GM18951 (cell line): Measurements from ENCODE around the gene SEPHS1.

Source experiments
- POLR2A ChIP-seq: IDR thresholded peaks from 4 replicates; pipeline ENCODE4 v1.6.1; 2011; ENCODE audit warnings: mild to moderate bottlenecking; ENCODE audit not compliant: insufficient read length, insufficient read depth; ENCODE audit errors: extremely low read depth
- in situ Hi-C: fragments of 300-500 bp; cut with MboI; formaldehyde crosslinking; loops from one replicate; pipeline ENCODE4 v1.12.0; 2022; ENCODE audit warnings: low sequenced_read_pairs, mixed read lengths, inconsistent platforms; ENCODE audit not compliant: unreplicated experiment

Gene SEPHS1

DNA sequence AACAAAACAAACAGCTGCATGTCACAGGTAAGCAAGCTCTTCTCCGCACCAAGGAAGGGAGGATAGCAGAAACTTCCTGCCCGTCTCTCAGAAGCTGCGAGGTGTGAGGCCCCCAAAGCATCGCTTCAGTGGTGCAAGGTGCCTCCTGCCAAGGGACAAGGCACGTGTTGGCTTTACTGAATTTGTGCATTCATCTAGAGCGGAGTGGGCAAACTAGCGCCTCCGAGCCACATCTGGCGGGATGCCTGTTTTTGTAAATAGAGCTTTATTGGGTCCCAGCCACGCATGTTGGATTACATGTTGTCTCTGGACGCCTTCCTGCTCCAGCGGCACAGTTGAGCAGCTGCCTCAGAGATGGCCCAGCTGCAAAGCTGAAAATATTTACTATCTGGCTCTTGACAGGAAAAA lies 75.9 kb downstream of the SEPHS1 start:
- in situ Hi-C loops, result no loop called here
- TF ChIP-seq POLR2A, result no peak

DNA sequence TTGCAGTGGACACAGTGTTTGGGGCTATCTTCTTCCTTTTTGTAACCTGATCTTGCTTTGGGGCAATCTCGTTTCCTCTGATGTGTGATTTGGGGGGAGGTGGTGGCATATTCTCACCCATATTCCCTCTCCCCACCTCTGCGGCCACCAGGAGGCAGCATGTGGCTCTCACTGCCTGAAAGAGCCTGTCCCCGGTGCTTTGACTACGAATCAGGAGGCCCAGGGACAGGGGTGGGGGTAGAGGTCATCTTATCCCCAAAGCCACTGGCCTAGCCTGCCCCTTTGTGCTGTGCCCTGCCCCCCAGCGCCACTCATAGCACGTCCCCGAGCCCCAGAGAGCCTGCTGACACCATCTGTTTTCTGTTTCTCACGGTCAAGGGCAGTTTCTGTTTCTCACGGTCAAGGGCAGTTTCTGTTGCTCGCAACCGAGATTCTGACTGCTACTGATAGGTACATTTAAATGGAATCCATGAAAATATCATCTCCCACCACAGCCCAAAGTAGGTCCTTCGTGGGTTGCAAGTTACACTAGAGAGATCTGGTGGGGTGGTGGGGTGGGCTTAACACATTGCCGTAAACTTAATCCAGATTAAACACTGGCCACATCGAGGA lies 76.4 kb downstream of the SEPHS1 start:
- TF ChIP-seq POLR2A, result no peak
- in situ Hi-C loops, result no loop called here

DNA sequence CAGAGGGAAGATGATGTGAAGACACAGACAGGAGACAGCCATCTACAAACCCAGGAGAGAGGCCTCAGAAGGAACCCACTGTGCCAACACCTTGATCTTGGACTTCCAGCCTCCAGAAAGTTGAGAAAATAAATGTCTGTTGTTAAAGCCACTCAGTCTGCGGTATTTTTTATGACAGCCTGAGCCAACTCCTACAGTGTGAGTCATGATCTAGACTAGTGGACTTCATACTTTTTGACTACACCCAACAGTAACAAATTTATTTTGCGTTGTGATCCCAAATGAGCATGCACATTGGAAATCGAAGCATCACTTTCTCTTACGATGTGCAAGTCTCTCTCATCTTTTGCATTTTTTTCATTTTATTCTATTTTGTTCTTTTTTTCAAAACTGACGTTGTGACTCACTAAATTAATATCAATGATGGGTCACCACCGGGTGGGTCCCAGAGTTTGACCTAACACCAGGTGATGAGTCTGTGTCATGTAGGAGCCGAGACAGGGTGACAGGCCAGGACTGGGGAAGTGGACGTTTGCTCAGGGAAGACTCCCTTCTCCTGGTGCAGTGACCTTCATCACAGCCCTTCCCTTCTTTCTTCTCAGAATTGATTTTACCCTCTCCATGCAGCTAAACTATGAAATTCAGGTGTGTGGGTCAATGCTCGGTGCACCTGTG lies 77.1 kb downstream of the SEPHS1 start:
- in situ Hi-C loops, result no loop called here
- no peak for TF ChIP-seq POLR2A

DNA sequence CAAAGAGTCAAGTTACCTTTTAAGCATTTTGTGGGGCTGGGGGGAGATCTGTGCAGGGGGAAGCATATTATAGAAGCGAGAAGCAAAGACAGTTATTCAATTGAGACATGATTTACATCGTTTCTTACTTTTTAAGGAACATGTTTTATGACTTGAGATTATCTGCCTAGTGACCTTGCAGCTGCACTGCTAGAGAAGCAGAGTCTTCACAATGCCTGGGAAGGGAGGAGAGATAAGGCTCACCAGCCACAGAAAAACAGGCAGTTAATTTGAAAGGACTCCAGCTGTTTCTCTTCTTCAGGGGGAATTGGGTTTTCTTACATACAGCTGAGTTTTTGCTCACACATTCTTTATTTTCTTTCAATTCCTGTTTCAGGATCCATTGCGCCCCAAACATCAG lies 79.3 kb downstream of the SEPHS1 start:
- in situ Hi-C loops, result no loop called here
- no peak for TF ChIP-seq POLR2A

DNA sequence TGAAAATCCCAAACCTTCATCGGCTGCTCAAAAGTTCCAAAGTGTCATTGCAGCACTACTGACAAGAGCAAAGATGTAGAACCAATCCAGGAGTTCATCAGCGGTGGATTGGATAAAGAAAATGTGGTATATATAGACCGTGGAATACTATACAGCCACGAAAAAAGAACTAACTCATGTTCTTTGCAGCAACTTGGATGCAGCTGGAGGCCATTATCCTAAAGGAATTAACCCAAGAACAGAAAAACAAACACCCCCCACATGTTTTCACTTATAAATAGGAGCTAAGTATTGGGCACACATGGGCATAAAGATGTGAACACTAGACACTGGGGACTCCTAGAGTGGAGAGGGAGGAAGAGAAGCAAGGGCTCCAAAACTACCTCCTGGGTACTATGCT lies 79.8 kb downstream of the SEPHS1 start:
- in situ Hi-C loops, result no loop called here
- TF ChIP-seq POLR2A, result no peak
